ENCODE results near the gene HPS4.

GRCh38 chr22:26462641-26463040, 20.9 kb downstream of the HPS4 start:
- TF ChIP-seq CTCF (conservative IDR thresholded peaks at IDR 0.05 in 1 of 2, IDR thresholded peaks at IDR 0.05 in 1 of 2; ENCODE audit: extremely low read depth in 1 of 2, insufficient read depth in 1 of 2, low read depth in 1 of 2, low read length in 2 of 2) (no peak), EZH2 (IDR thresholded peaks at IDR 0.05; ENCODE audit: borderline replicate concordance, low read length) (no peak)

Measured in mammary epithelial cell (primary cell).